Measurements from ENCODE around the gene ELL3. TPM values are rescaled to one million over a fixed set of nuclear protein-coding genes. Genes with fewer than 3 reads are reported as not detected.

ELL3 gene, protein sequence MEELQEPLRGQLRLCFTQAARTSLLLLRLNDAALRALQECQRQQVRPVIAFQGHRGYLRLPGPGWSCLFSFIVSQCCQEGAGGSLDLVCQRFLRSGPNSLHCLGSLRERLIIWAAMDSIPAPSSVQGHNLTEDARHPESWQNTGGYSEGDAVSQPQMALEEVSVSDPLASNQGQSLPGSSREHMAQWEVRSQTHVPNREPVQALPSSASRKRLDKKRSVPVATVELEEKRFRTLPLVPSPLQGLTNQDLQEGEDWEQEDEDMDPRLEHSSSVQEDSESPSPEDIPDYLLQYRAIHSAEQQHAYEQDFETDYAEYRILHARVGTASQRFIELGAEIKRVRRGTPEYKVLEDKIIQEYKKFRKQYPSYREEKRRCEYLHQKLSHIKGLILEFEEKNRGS
- total RNA-seq: 1.7 and 1.9 TPM in 2 replicates

DNA sequence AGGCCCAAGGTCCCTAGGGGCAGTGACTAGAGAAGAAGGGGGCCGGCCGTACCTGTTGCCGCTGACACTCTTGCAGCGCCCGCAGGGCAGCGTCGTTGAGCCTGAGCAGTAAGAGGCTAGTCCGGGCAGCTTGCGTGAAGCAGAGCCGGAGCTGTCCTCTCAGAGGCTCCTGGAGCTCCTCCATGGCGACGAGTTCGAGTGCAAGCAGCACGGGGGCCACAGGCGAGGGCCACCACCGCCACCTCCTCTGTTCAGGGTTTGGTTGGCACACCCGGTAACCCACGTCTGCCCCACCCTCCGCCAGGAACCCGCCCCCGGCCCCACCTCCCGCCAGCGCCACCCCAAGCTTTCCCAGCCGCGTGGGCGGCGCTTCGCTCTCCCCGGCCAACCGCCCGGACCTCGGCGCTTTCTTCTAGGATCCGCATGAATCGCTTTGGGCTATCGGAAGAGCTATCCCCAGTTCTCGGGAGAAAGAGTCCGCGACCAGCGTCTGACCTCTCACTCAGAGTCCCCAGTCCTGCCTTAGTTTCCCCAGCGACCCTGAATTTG is at the start of gene ELL3:
TSS of gene ELL3 (minus strand) at position 249 of the 549 bp plus-strand sequence. CDS start at position 184, 65 bp downstream.

DNA sequence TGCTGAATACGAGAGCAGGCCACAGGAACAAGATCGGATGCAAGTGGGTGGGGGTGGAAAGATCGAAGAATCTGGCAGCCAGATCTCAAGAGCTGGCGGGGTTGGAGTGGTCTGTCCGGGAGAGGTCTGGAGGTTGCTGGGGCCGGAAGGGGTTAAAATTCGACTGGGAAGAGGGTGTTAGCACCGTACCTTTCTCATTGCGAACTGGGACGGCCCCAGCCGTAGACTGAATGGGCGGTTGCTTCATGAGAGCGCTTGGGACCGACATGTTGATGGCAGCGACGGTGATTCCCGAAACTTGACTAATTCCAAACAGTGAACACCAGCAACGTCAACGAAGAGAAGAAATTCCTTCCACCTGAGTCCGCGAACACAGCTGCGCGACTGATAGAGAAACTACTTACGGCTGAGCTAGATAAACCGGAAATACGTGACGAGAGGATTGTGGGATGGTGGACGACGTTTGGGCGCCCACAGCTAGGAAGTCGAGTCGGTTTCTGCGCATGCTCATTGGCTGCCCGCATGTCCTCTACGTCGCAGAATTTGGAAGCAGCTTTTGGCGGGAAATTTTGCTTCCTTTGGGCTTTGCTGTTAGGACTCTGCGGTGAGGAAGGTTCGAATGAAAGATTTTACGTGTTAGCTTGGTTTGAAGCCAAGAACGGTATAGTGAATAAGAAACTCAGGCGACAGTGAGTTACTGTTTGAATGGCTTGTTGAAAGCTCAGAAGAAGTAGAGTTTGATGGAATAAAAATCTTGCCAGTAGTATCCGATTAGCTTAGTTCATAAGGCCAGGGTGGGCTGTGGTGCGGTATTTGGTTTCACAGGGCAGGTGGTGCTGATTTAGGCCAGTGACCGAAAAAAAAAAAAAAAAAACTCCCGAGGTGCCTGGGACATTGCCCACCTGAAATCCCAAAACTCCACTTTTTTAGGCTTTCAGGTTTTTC is 47.8 kb upstream of the ELL3 start, which contains the start of gene MFAP1:
TSS of gene MFAP1 (minus strand) at position 389 of the 945 bp plus-strand sequence. CDS start at position 268, 121 bp downstream.

DNA sequence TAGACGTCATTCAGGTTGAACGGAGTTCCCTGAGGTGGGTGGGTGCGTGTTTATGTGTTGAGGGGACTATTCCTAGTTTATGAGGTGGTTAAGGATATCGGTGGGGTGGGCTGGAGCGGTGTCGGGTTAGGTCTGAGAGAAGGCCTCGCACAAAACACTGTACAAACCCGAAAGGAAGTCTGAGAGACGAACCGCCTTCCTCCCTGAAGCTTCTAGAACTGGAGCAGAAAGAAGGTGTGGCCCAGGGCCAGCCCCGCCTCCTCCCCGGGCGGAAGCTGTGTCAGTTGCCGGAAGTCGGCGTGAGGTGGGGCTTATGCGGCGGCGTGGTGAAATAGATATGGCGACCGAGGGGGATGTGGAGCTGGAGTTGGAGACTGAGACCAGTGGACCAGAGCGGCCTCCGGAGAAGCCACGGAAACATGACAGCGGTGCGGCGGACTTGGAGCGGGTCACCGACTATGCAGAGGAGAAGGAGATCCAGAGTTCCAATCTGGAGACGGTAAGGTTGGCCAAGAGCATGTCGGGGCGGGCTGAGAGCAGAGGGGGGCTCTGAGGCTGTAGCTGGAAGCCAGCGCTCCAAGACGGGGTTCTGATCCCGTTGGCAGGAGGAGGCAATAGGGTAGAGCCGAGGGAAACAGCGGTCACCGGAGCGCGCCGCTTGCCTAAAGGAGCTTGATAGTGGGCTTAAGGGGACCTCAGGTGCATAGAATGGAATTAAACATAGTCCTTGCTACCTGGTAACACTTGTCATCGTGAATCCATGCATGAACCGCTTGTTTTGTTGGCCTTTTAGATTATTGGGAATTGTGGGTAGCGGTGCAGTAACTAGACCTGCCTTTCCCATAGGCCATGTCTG is 23.7 kb upstream of the ELL3 start, which contains the start of gene HYPK:
TSS of gene HYPK (plus strand) at position 314 of the 856 bp plus-strand sequence. CDS start at position 338, 24 bp downstream.

DNA sequence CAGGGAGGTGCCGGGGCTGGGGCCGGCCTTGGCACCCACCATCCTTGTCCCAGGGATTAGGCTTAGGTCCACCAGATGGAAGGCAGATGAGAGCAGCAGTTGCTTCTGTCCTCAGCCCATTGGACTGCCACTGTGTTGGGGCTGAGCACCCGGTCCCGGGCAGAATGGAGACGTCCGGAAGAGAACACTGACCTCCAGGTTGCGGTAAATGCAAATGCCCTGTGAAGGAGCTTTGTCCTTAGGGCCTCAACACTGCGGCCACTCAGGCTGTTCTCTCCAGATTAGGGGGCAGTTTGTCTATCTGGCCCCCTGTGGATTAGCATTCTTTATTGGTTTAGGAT is 23.1 kb upstream of the ELL3 start, which contains the start of gene SERINC4:
TSS of gene SERINC4 (minus strand) at position 276 of the 341 bp plus-strand sequence. CDS start at position 42, 234 bp downstream.

DNA sequence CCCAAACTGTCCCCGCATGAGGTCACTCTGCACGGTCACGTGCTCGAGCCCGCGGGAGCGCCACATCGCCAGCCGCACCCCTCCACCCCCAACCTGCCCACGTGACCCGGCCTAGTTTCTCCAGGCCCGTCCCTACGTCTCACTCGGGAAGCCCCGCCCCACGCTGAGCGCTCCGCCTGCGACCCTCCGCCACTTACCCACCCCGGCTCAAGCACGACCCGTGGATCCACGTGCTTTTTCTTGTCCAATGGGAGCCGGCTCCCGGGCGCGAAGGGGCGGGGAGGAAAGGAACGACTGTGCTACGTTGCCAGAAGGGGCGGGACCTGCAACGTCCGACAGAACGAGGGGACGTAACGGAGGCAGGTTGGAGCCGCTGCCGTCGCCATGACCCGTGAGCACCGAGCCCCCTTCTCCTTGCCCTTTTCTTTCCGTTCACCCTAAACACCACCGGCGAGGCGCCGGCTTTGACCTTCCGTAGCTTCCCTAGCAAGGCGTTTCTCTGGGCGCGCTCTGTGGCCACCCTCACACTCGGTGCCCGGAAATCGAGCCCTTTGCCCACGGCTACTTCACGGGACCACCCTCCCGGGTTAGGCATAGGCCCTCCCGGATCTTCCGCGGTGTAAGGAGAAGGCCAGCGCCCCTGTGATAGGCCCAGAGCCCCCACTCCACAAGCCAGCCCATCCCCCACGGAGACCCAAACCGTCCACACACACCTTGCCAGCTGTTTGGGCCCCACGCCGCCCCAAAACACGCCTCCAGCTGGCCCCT is 15.4 kb upstream of the ELL3 start, which contains the start of gene SERF2:
TSS of gene SERF2 (plus strand) at position 328 of the 768 bp plus-strand sequence. CDS start at position 385, 57 bp downstream.

DNA sequence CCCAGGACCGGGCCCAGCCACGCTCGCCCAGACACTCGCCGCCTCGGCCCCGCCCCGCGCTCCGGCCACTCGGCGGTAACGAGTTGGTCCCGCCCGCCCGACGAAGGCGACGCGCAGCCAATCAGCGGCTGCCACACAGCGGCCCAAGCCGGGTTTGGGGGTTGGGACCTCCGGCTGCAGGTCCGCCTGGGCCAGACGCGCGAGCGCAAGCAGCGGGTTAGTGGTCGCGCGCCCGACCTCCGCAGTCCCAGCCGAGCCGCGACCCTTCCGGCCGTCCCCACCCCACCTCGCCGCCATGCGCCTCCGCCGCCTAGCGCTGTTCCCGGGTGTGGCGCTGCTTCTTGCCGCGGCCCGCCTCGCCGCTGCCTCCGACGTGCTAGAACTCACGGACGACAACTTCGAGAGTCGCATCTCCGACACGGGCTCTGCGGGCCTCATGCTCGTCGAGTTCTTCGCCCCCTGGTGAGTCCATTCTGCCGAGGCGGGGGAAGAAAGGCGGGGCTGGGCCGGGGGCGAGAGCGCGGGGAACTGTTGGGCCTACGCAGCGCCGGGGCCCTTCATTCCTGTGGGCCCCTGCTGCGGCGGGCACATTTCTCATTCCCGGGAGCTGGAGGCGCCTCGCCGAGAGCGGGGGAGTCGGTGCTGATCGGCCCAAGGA is 30.4 kb downstream of the ELL3 start, which contains the start of gene PDIA3:
TSS of gene PDIA3 (plus strand) at position 194 of the 658 bp plus-strand sequence. CDS start at position 296, 102 bp downstream.

Other genes starting within 250 kb of the ELL3 start
- 16.1 and 61.7 TPM in 2 replicates for gene PPIP5K1, start 186.8 kb downstream of the ELL3 start, total RNA-seq
- gene CKMT1B, start 182.9 kb downstream of the ELL3 start, total RNA-seq: 0.85 TPM in 1 of 2 replicates, not detected in the other
- gene STRC, start 158.2 kb downstream of the ELL3 start, total RNA-seq: 0.28 TPM in 1 of 2 replicates, not detected in the other
- gene CATSPER2, start 128.1 kb downstream of the ELL3 start, total RNA-seq: 0.96 and 1.1 TPM in 2 replicates
- gene CKMT1A, start 83.1 kb downstream of the ELL3 start, total RNA-seq: not detected in 2 replicates
- 187 and 208 TPM in 2 replicates for gene PDIA3, start 30.5 kb downstream of the ELL3 start, total RNA-seq
- 568 and 1,723 TPM in 2 replicates for gene SERF2, start 15.4 kb upstream of the ELL3 start, total RNA-seq
- not detected in 2 replicates for gene SERINC4, start 23.3 kb upstream of the ELL3 start, total RNA-seq
- gene HYPK, start 23.6 kb upstream of the ELL3 start, total RNA-seq: 6.8 and 16.3 TPM in 2 replicates
- 32.1 and 43.1 TPM in 2 replicates for gene MFAP1, start 47.7 kb upstream of the ELL3 start, total RNA-seq
- 3.9 and 26.1 TPM in 2 replicates for gene WDR76, start 50.0 kb upstream of the ELL3 start, total RNA-seq